ENCODE measurements around the gene SLC22A1.

The SLC22A1 gene

GRCh38 chr6:160190973-160191372, 69.4 kb downstream of the SLC22A1 start:
- TF ChIP-seq CTCF (IDR thresholded peaks at IDR 0.05; ENCODE audit: low read depth, low read length): no peak
- DNase-seq (ENCODE audit: extremely low read depth, low read depth): no peak

- no peak for TF ChIP-seq CTCF (IDR thresholded peaks at IDR 0.05; ENCODE audit: low read depth, low read length)
- no peak for DNase-seq (ENCODE audit: extremely low read depth, low read depth)
These were observed 71.2 kb downstream of the SLC22A1 start for GRCh38 chr6:160192840-160193239.

GRCh38 chr6:160194808-160195207, 73.2 kb downstream of the SLC22A1 start:
- no peak for TF ChIP-seq CTCF (IDR thresholded peaks at IDR 0.05; ENCODE audit: low read depth, low read length)
- no peak for DNase-seq (ENCODE audit: extremely low read depth, low read depth)

GRCh38 chr6:160197662-160198061, 76.0 kb downstream of the SLC22A1 start:
- no peak for TF ChIP-seq CTCF (IDR thresholded peaks at IDR 0.05; ENCODE audit: low read depth, low read length)
- DNase-seq (ENCODE audit: extremely low read depth, low read depth): no peak

GRCh38 chr6:160198606-160199211, 77.1 kb downstream of the SLC22A1 start:
- no peak for DNase-seq (ENCODE audit: extremely low read depth, low read depth)
- no peak for TF ChIP-seq CTCF (IDR thresholded peaks at IDR 0.05; ENCODE audit: low read depth, low read length)

GRCh38 chr6:160201061-160201460, 79.4 kb downstream of the SLC22A1 start:
- TF ChIP-seq CTCF (IDR thresholded peaks at IDR 0.05; ENCODE audit: low read depth, low read length): no peak
- DNase-seq (ENCODE audit: extremely low read depth, low read depth): no peak

GRCh38 chr6:160202411-160202810, 80.8 kb downstream of the SLC22A1 start:
- no peak for DNase-seq (ENCODE audit: extremely low read depth, low read depth)
- TF ChIP-seq CTCF (IDR thresholded peaks at IDR 0.05; ENCODE audit: low read depth, low read length): no peak
